HL-60 (cell line): Measurements from ENCODE around the gene JAK1.

ENCODE experiments used
- DNase-seq, 2 experiments: peaks; one replicate each; pipeline ENCODE4 v3.0.0-alpha.2; 2010 to 2020; ENCODE audit warnings: low read depth in 1 of 2, low spot score in 1 of 2
- H3K27ac ChIP-seq: fragments of 250-450 bp; sonication (Bioruptor Pico); replicated peaks from 2 replicates; pipeline ENCODE4 v1.5.1; 2020; ENCODE audit warnings: mild to moderate bottlenecking, moderate library complexity
- H3K27me3 ChIP-seq: fragments of 250-450 bp; sonication (Bioruptor Pico); 2 replicates; pipeline ENCODE4 v1.5.1; 2021; ENCODE audit warnings: mild to moderate bottlenecking, moderate library complexity; ENCODE audit not compliant: insufficient read depth, poor library complexity, severe bottlenecking
- H3K4me3 ChIP-seq: replicated peaks from 2 replicates; pipeline ENCODE4 v1.5.1; 2011; ENCODE audit warnings: mild to moderate bottlenecking, control low read depth, low read length; ENCODE audit not compliant: insufficient read depth
- GABPA ChIP-seq: IDR thresholded peaks from 2 replicates; pipeline ENCODE4 v1.6.1; 2012; ENCODE audit warnings: low read depth
- POLR2AphosphoS5 ChIP-seq: IDR thresholded peaks from 2 replicates; pipeline ENCODE4 v1.6.1; 2012; ENCODE audit warnings: low read depth
- REST ChIP-seq: IDR thresholded peaks from 2 replicates; pipeline ENCODE4 v1.6.1; 2012; ENCODE audit warnings: low read depth; ENCODE audit not compliant: insufficient replicate concordance
- SPI1 ChIP-seq: IDR thresholded peaks from 2 replicates; pipeline ENCODE4 v1.6.1; 2012; ENCODE audit warnings: low read depth, mild to moderate bottlenecking, borderline replicate concordance
- TF ChIP-seq, protein P1 (sequence below): IDR thresholded peaks from one replicate; pipeline ENCODE4 v1.5.1; 2011; ENCODE audit warnings: low read length, control low read depth, inconsistent platforms; ENCODE audit not compliant: insufficient read depth

The JAK1 gene

DNA sequence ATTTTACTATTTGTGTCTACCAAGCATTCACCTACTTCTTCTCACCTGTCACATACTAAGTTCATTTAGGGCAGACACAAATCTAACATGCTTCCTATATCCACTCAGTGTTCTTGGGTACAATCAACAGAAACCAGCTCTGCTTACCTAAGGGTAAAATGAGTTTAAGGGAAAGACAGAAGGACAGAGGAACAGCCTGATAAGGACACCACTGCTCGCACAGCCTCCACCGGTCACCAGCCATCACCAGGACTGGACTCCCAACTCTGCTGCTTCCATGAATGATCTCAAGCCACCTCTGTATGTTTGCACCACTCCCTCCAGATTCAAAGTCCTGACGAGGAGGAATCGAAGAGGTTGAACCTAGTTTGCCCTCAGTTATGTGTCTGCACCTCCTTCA is 72.4 kb downstream of the JAK1 start:
- TF ChIP-seq GABPA (no peak), REST (no peak), POLR2AphosphoS5 (no peak), SPI1 (no peak)
- TF ChIP-seq, protein P1, sequence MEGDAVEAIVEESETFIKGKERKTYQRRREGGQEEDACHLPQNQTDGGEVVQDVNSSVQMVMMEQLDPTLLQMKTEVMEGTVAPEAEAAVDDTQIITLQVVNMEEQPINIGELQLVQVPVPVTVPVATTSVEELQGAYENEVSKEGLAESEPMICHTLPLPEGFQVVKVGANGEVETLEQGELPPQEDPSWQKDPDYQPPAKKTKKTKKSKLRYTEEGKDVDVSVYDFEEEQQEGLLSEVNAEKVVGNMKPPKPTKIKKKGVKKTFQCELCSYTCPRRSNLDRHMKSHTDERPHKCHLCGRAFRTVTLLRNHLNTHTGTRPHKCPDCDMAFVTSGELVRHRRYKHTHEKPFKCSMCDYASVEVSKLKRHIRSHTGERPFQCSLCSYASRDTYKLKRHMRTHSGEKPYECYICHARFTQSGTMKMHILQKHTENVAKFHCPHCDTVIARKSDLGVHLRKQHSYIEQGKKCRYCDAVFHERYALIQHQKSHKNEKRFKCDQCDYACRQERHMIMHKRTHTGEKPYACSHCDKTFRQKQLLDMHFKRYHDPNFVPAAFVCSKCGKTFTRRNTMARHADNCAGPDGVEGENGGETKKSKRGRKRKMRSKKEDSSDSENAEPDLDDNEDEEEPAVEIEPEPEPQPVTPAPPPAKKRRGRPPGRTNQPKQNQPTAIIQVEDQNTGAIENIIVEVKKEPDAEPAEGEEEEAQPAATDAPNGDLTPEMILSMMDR, result no peak
- DNase-seq, result no peak
- Histone ChIP-seq H3K4me3 (no peak overlapping the region), H3K27ac (no peak overlapping the region), H3K27me3 (no peaks in the 10 kb centered on the region)

GRCh38 chr1:64892576-64893573 is 73.5 kb downstream of the JAK1 start:
- TF ChIP-seq REST (no peak), SPI1 (no peak), GABPA (no peak)
- TF ChIP-seq, protein P1, result no peak
- Histone ChIP-seq H3K4me3 (no peak overlapping the region), H3K27me3 (no peaks in the 10 kb centered on the region), H3K27ac (no peak overlapping the region)
- no peak for DNase-seq

GRCh38 chr1:64891448-64891825 is 74.9 kb downstream of the JAK1 start:
- Histone ChIP-seq H3K27me3 (no peaks in the 10 kb centered on the region), H3K27ac (no peak overlapping the region), H3K4me3 (no peak overlapping the region)
- no peak for DNase-seq
- TF ChIP-seq GABPA, result no peak
- TF ChIP-seq, protein P1, result no peak
- TF ChIP-seq POLR2AphosphoS5, result no peak
- no peak for TF ChIP-seq REST
- TF ChIP-seq SPI1, result no peak
